GM12874 (cell line): ENCODE measurements around the gene PLEKHG3.

ENCODE experiments used
- CTCF ChIP-seq: IDR thresholded peaks from 2 replicates; pipeline ENCODE4 v1.5.1; 2011; ENCODE audit warnings: low read depth, mild to moderate bottlenecking, control low read depth, low read length, moderate library complexity; ENCODE audit not compliant: insufficient read depth

The PLEKHG3 gene

GRCh38 chr14:64673748-64674147, 30.5 kb upstream of the PLEKHG3 start:
- no peak for TF ChIP-seq CTCF

GRCh38 chr14:64674829-64675228, 29.4 kb upstream of the PLEKHG3 start:
- TF ChIP-seq CTCF = no peak

- no peak for TF ChIP-seq CTCF
These were observed 28.9 kb upstream of the PLEKHG3 start for GRCh38 chr14:64675312-64675711.

- no peak for TF ChIP-seq CTCF
These were observed 27.7 kb upstream of the PLEKHG3 start for GRCh38 chr14:64676410-64677008.

- TF ChIP-seq CTCF = no peak
These were observed 24.1 kb upstream of the PLEKHG3 start for GRCh38 chr14:64680013-64680713.

- no peak for TF ChIP-seq CTCF
These were observed 23.5 kb upstream of the PLEKHG3 start for GRCh38 chr14:64680714-64681065.

GRCh38 chr14:64681796-64682710, 22.2 kb upstream of the PLEKHG3 start:
- TF ChIP-seq CTCF = no peak
